Activated CD8-positive, alpha-beta memory T cell treated with anti-CD3 and anti-CD28 coated beads, Interleukin-2, amount 10 ng/mL, durations not matched to agents 7 days and 5 days (primary cell): ENCODE results near the gene SEC16B. TPM values are rescaled to one million over a fixed set of nuclear protein-coding genes. Genes with fewer than 3 reads are reported as not detected.

ENCODE experiments used
- ATAC-seq: fragments of 150-1000 bp; cut with Tn5 transposase; one replicate; pipeline ENCODE4 v1.10.0; 2021; ENCODE audit warnings: moderate library complexity
- CTCF ChIA-PET: fragments of 350-600 bp; sonication (Branson Sonifier 250); formaldehyde crosslinking; loops from one replicate; lab custom pipeline; 2021; ENCODE audit warnings: antibody characterized with exemption; lab: Charles Lee
- DNase-seq: peaks from one replicate; pipeline ENCODE4 v3.0.0-alpha.2; 2020
- H3K27ac Mint-ChIP-seq: one replicate; pipeline ENCODE4 v1.8.0; 2021; ENCODE audit warnings: mild to moderate bottlenecking, mixed read lengths
- H3K27me3 Mint-ChIP-seq: one replicate; pipeline ENCODE4 v1.8.0; 2021; ENCODE audit warnings: mixed read lengths
- H3K36me3 Mint-ChIP-seq: one replicate; pipeline ENCODE4 v1.8.0; 2021; ENCODE audit warnings: mild to moderate bottlenecking, mixed read lengths
- H3K4me1 Mint-ChIP-seq: one replicate; pipeline ENCODE4 v1.8.0; 2021; ENCODE audit warnings: mixed read lengths
- H3K4me3 Mint-ChIP-seq: one replicate; pipeline ENCODE4 v1.8.0; 2021; ENCODE audit warnings: mild to moderate bottlenecking, moderate library complexity, mixed read lengths
- H3K9me3 Mint-ChIP-seq: one replicate; pipeline ENCODE4 v1.8.0; 2022; ENCODE audit warnings: low read depth, mixed read lengths
- total RNA-seq, 2 experiments: library from RNA; stranded (reverse); gene quantifications; one replicate each; pipeline ENCODE4 v1.2.3, GENCODE V29; 2021

Gene SEC16B
- total RNA-seq, 2 experiments from 2014 or later, result 0.42 TPM; not detected in 1

GRCh38 chr1:177897998-177898654, 71.7 kb downstream of the SEC16B start:
- Mint-ChIP-seq H3K4me3 (no peak overlapping the region), H3K36me3 (no peaks in the 10 kb centered on the region), H3K27me3 (no peaks in the 10 kb centered on the region), H3K4me1 (no peaks in the 10 kb centered on the region), H3K27ac (no peak overlapping the region), H3K9me3 (peaks cover 3% of the 10 kb centered on the region)
- no peak for DNase-seq
- ATAC-seq, result no peak
- CTCF ChIA-PET, result no interaction called here

DNA sequence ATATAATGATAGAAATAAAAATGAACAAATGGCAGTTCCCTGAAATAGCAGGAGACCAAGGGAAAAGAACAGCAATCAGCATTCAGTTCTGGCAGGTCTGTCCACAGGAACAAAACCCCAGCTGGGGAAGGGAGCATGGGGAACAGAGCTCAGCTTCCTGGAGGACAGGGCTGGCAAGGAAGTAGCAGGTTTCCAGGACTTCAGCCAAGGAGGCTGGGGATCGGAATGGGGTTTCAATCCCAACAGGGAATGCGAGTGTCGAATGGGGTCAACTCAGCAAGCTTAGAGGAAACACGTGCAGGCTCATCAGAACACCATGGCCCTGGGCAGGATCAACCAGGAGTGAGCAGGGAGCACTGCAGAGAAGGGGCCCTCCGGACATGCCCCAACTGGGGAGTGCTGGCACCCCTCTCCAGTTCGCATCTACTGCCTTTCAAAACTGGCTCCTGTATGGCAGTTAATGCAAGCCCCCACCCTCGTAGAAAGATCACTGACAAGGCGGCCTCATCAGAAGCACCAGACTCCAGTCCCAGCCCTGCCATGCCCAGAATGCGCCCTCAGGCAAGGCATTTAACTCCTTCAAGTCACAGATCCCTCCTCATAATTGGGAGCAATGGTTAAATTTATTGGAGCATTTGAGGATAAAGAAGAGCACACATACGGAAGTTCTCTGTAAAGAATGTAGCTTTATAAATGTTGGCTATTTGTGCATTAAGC, 72.4 kb downstream of the SEC16B start:
- H3K27ac Mint-ChIP-seq, result no peak overlapping the region
- no peaks in the 10 kb centered on the region for H3K27me3 Mint-ChIP-seq
- ATAC-seq, result no peak
- no peaks in the 10 kb centered on the region for H3K4me1 Mint-ChIP-seq
- H3K36me3 Mint-ChIP-seq, result no peaks in the 10 kb centered on the region
- no peak for DNase-seq
- CTCF ChIA-PET, result no interaction called here
- H3K9me3 Mint-ChIP-seq, result peaks cover 3% of the 10 kb centered on the region
- H3K4me3 Mint-ChIP-seq, result no peak overlapping the region

Other genes starting within 250 kb of the SEC16B start
- not detected for gene RASAL2, start 124.0 kb upstream of the SEC16B start, total RNA-seq